ENCODE measurements around the gene C19orf12. TPM values are rescaled to one million over a fixed set of nuclear protein-coding genes. Genes with fewer than 3 reads are reported as not detected.

C19orf12 gene
- total RNA-seq, result 10 to 100 TPM; 34.4 to 36.6 TPM

DNA sequence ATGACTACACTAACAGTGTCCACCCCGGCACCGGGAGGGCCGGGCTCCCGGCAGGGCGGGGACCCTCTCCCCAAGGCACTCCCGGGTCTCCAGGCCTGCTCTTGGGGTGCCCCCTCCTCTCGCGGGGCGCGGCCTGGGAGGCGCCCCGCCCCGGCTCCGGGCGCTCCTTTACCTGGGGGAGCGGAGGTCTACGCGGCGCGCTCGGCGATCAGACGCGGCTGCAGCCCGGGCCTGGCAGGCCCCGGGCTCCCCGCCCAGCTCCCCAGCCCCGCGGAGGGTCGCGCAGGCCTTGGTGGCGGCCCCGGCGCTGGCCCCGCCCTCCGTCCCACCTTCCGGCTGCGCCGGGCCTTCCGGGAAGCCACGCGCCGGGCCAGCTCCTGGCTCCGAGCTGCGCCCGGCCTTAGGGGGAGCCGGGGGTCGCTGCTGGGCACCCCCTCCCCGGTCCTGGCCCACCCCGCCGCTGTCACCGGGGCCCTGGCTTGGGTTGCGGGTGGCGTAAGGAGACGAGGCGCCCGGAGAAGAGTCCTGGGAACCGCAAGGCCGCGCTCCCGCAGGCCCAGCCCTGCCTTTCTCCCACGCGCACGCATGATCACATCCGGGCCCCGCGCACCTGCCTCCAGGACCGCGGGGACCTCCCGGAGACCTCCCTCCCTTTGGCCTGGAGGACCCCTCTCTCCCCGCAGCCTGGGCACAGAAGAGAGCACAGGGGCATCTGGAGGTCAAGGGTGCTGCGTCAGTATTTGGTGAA, at the start of gene C19orf12:
C19orf12 (minus strand) TSS at position 309 of the 748 bp plus-strand sequence. CDS start 6,848 bp downstream, outside the sequence.
- ChIA-PET CTCF (interaction anchor here (1.0 to 6.4 kb wide), 12 partner anchors 8 to 158 kb away, joined by 3 to 82 read pairs (median 6); partner anchors contain the start of genes PLEKHF1 and POP4), POLR2A (interaction anchor here (0.8 to 4.2 kb wide), 6 partner anchors 43 to 226 kb away, joined by 3 to 29 read pairs (median 4); partner anchors contain the start of genes POP4 and URI1)

DNA sequence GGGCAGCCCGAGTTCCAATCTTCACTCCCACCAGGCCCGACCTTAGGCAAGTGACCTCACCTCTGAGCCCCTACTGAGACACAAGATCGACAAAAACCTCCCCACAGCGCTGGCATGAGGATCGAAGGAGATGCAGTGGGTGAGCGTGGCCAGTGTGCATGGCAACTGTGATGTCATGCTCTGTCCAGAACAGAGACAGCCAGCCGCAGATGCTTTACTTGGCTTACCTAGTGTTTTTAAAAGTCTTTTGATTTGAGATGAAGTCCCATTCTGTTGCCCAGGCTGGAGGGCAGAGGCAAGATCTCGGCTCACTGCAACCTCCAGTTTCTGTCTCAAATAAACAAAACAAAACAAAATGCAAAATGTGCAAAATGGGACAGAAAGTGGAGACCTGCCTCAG, 49.3 kb upstream of the C19orf12 start:
- ChIA-PET POLR2A (no interaction called here), CTCF (interaction anchor here (1.2 kb wide), 1 partner anchor 48 kb away, joined by 3 read pairs; no protein-coding TSS in a partner anchor)

DNA sequence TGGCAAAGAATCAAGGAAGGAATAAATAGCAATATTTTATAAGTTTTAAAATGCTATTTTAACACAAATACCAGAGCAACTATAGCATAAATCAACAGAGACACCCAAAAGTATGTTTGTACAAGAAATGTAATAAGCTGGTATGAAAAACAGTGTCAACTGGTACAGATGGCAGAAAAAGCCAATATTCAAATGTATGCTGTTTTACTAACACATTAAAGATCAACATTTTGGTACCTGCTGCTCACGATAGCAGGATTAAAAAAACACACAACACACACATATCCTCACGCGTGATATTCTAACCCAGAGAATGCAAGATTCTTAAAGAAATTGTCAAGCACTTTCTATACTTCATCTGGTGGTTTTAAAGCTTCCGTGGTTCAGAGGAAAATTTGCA, 48.1 kb upstream of the C19orf12 start:
- ChIA-PET POLR2A (no interaction called here), CTCF (interaction anchor here (1.2 kb wide), 1 partner anchor 47 kb away, joined by 3 read pairs; no protein-coding TSS in a partner anchor)

DNA sequence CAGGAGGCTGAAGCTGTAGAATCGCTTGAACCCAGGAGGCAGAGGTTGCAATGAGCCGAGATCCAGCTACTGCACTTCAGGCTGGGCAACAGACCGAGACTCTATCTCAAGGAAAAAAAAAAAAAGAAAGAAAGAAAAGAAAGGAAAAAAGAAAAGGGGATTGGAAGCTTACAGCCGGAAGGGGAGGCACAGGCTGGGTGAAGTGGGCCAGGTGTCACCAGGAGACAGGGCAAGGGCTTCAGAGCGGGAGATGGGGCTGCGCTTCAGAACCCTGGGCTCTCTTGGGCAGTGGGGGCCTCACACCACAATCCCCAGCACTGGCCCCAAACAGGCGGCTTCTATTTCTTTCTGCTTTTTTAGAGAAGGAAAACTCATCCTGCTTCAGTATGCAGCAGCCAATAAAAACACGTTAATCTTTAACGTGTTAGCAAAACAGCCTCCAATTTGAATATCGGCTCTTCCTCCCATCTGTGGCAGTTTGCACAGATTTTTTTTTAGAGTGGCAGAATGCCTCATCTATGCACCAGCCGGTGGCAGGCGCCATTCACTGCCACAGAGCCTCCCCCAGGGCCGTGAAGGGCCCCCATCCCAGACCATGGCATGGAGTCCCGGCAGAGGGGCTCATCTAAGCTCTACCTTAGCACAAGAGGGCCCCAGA, 46.6 kb upstream of the C19orf12 start:
- CTCF ChIA-PET, result interaction anchor here (0.6 to 3.3 kb wide), 6 partner anchors 12 to 205 kb away, joined by 3 to 45 read pairs (median 3); no protein-coding TSS in a partner anchor

DNA sequence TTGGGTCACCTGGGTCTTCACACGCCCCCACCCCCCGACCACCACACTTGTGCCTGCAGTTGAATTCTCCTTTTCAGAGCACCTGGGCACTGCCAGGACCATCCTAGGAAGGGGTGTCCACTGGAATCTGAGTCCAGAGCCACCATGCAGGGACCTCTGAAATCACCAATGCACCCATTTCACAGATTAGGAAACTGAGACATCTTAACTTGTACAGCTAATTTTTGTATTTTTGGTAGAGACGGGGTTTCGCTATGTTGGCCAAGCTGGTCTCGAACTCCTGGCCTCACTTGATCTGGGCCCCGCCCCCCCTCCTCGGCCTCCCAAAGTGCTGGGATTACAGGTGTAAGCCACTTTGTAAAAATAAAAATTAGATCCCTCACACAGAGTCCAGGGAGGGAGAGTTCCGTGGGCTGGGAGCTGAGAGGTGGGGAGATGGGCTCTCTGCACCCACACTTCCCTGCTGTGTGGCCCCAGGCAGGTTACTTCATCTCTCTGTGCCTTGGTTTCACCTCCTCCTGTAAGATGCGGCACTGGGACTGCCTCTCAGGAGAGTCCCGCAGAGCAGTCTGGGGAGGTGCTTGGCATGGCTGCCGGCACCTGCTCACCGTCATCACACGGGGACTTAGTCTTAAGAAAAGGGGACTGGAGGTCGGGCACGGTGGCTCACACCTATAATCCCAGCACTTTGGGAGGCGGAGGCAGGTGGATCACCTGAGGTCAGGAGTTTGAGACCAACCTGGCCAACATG, 45.9 kb upstream of the C19orf12 start:
- POLR2A ChIA-PET, result no interaction called here
- CTCF ChIA-PET, result interaction anchor here (0.6 to 3.3 kb wide), 13 partner anchors 8 to 205 kb away, joined by 3 to 45 read pairs (median 3); no protein-coding TSS in a partner anchor

More for the DNA sequence above, 46.6 kb upstream of the C19orf12 start:
- POLR2A ChIA-PET, result no interaction called here

DNA sequence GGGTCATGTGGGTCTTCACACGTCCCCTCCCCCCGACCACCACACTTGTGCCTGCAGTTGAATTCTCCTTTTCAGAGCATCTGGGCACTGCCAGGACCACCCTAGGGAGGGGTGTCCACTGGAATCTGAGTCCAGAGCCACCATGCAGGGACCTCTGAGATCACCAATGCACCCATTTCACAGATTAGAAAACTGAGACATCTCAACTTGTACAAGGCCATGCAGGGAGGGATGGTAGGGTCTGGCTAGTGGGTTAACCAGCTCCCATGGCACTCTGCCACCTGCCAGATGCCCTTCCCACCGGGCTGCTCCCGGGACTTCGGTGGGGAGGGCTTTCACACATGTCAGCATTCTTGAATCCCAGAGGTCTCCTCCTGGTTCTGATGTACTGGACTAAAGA, 44.3 kb upstream of the C19orf12 start:
- POLR2A ChIA-PET, result no interaction called here
- CTCF ChIA-PET, result interaction anchor here (0.5 to 3.3 kb wide), 19 partner anchors 9 to 170 kb away, joined by 3 to 45 read pairs (median 3); no protein-coding TSS in a partner anchor

DNA sequence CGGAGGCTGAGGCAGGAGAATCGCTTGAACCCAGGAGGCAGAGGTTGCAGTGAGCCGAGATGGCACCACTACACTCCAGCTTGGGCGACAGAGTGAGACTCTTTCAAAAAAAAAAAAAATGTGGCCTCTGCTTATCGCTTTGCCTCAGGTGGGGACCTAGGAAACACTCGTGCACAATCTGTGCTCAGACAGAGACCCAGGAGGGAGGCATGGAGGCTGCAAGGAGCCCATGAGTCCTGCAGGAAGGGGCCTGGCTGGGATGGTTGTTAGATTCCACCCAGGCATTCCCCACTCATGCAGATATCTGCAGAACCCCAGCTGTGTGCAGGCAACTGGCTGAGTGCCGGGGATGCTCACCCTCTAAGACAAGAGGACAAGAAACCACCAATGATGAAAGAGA, 43.8 kb upstream of the C19orf12 start:
- CTCF ChIA-PET, result interaction anchor here (1.0 to 3.3 kb wide), 2 partner anchors 115 to 120 kb away, joined by 3 to 45 read pairs; no protein-coding TSS in a partner anchor

DNA sequence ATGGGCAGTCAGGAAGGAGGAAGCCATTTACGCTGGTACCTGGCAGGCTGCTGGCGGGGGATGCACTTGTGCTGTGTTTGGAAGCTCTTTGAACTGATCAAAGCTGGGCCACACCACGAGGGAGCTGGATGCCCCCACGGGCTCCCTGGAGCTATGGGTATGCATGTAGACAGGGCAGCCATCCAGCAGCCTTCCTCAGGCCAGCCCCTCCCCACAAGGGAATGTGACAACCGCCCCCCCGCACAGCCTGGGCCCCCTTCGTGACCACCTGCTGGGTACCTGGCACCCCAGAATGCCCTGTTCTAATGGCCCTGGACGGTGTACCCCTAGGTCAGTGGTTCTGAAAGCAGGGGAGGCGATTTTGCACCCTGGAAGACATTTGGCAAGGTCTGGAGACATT, 42.5 kb upstream of the C19orf12 start:
- ChIA-PET CTCF (interaction anchor here (1.4 to 1.5 kb wide), 2 partner anchors 27 to 116 kb away, joined by 3 read pairs; no protein-coding TSS in a partner anchor), POLR2A (no interaction called here)

More for the DNA sequence above, 43.8 kb upstream of the C19orf12 start:
- POLR2A ChIA-PET, result no interaction called here

DNA sequence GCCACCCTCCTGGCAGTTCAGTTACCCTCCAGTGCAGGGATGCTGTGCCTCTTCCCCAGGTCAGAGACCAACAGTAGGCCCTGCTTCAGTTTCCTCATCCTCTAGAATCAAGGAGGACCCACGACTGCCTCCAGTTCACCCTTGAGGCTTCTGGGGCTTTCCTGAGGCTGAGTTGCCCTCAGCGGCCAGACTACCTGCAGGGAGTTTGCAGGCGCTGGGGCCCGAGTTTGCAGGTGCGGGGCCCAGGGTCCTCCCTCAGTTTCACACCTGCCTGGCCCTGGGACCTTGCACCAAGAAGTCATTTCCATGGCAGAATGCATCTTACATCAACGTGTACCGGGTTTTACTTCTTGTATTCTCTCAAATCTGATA, 38.9 kb upstream of the C19orf12 start:
- CTCF ChIA-PET, result no interaction called here
- POLR2A ChIA-PET, result no interaction called here

DNA sequence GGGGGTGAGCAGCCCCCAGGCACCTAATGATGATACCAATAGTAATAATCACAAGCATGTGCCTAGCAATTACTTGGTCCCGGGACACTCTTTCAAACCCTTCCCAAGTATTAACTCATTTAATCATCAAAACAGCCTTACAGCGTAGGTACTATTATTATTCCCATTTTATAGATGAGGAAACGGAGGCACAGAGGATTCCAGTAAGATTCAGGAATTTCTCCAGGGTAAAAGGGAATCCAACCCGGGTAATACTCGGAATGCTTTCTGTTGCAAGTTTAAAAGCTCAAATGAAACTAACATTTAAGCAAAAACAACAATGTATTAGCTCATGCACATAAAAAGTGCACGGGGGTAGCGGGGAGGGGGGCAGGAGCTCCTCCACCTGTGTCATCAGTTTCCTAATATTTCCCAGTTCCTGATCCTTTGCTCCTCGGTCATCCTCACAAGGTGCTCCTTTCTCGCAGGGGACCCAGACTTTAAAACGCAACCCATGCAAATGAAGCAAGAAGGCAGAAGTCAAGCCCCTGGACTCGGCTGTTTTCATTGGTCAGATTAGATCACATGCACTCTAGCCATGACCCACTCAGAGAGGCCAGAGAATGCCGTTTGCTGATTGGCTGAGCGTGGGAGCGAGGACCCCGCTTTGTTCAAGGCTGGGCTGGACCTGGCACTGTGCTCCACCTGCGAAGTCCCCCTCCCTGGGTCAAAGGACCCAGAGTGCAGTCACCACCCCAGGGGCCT, 38.3 kb upstream of the C19orf12 start:
- CTCF ChIA-PET, result interaction anchor here (1.2 kb wide), 1 partner anchor 121 kb away, joined by 3 read pairs; no protein-coding TSS in a partner anchor
- POLR2A ChIA-PET, result no interaction called here

DNA sequence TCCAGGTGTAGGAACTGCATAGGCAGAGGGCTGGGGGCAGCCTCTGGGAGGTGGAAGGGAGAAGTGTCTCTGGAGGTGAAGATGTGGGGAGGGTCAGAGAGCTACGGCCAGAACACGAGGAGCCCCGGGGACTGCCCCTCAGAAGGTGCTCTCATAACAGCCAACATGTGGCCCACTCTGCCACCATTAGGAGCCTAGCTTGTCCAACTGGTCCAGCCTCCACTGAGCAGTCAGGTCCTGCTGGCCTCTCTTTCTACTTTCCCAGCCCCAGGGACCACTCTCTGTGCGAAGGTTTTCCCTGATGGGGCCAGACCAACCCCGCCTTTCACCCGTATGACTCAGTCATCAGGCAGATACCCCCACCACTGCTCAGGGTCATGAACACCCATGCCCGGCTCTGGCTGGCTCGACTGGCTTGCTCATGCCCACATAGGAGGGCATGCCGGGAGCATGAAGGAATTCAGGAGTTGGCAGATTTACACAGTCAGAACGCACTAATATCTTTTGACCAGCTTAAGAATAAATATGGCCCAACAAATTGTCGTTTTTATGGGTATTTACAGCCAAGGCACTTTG, 37.5 kb upstream of the C19orf12 start:
- ChIA-PET POLR2A (no interaction called here), CTCF (interaction anchor here (1.2 kb wide), 1 partner anchor 122 kb away, joined by 3 read pairs; no protein-coding TSS in a partner anchor)

DNA sequence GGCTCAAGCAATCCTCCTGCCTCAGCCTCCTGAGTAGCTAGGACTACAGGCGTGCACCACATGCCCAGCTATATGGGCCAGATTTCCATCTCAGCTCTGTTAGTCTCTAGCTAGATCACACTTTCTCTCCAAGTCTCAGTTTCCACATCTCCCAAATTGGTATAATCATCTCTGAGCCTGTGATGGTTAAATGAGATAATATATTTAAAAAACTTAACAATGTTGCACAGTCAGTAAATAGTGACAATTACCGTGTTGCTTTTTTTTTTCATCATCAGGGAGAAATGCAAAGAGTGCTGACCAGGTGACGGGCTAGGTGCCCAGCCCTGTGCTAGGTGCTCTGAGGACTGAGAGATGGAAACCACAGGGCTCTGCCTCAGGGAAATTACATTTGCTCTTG, 36.9 kb upstream of the C19orf12 start:
- ChIA-PET CTCF (no interaction called here), POLR2A (no interaction called here)

DNA sequence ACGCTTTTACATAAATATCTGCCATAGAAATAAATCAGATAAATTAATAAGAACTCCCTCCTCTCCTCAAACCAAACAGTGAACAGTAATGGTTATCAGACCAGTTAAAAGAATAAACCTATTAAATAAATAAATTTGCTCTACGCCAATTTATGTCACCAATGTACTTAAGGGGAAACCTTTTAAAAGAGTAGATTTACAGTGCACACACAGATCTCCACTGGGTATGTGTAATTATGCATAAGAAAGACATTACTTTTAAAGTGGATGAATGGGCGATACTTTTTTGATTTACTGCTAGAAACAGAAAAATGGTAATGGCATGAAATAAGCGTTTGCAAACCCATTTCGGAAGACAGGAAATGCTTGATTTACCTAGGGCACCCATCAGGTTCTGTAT, 34.9 kb upstream of the C19orf12 start:
- ChIA-PET POLR2A (no interaction called here), CTCF (interaction anchor here (0.7 kb wide), 1 partner anchor 17 kb away, joined by 3 read pairs; no protein-coding TSS in a partner anchor)

DNA sequence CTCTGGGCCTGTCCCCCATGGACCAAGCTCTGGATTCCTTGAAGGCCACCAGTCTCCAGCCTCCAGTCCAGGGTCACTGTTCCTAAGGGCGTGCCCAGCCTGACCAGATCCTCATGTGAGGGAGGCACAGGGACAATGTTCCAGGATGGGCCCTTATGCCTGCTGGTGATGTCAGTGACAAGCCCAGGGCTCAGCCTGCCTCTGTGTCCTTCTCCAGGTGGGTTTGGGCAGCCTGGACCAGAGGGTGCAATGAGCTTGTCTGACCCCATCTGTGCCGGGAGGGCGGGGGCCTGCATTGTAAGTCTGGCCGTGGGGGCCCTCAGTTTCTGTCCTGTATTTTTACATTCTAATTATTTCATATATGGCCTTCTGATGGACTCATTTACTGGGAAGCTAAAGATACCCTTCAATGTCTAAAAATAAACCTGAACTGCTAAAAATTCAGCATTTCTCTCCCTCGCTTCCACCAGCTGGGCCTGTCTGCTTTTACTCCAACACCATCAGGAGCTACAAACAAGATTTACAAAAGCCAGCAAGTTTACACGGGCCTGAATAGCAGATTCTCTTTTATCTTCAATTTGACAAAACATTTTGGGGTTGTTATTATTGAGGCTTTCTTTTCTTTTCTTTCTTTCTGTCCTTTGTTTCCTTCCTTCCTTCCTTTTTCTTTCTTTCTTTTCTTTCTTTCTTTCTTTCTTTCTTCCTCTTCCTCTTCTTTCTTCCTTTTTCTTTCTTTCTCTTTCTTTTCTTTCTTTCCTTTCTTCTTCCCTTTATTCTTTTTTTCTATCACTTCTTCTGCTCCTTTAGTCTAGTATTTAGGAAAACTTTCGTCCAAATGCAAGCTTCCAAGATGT, 34.2 kb upstream of the C19orf12 start:
- POLR2A ChIA-PET, result no interaction called here
- CTCF ChIA-PET, result interaction anchor here (0.6 to 0.8 kb wide), 3 partner anchors 12 to 207 kb away, joined by 3 read pairs; no protein-coding TSS in a partner anchor

DNA sequence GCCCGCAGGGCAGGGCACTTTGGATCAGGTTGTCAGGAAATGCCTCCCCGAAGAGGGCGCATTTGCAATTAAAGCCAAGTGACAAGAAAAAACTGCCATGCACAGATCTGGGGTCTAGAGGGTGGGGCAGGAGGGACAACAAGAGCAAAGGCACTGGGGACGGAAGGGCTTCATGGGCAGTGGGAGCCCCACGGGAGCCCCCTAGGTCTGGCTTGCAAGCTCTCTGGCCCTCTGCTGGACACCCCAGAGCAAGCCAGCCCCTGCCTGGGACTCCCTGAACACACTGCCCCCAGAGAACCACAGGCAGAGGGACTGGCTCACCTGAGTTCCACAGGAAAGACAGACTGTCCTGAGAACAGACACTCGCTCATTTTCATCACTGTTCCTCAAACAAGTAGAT, 30.2 kb upstream of the C19orf12 start:
- ChIA-PET POLR2A (no interaction called here), CTCF (no interaction called here)

DNA sequence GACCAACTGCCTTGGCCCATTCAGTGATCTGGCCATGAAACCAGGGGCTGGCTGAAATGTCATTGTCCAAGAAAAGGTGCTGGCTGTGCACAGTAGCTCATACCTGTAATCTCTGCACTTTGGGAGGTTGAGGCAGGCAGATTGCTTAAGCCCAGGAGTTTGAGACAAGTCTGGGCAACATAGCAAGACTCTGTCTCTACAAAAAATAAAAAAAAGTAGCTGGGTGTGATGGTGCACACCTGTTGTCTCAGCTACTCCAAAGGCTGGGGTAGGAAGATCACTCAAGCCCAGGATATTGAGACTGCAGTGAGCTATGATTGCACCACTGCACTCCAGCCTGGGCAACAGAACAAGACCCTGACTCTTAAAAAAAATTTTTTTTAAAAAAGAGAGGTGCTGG, 28.6 kb upstream of the C19orf12 start:
- POLR2A ChIA-PET, result no interaction called here

DNA sequence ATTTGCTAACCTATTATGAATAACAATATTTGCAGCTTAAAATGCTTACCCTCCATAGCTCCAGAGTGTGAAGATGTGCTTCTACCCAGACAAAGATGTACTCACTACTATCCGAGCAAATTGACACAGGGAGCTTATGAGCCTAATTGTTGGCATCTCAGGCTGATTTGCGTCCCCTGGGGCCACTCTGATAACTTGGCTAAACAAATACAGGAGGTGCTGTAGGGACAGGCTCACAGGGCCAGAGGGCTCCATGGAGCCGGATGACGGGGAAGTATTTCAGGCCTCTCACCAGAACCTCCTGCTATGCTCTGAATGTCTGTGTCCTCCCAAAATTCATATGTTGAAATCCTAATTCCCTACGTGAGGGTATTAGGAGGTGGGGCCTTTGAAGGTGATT, 26.7 kb upstream of the C19orf12 start:
- POLR2A ChIA-PET, result no interaction called here

More for the DNA sequence above, 28.6 kb upstream of the C19orf12 start:
- CTCF ChIA-PET, result interaction anchor here (2.1 kb wide), 1 partner anchor 16 kb away, joined by 8 read pairs; no protein-coding TSS in a partner anchor

More for the DNA sequence above, 26.7 kb upstream of the C19orf12 start:
- CTCF ChIA-PET, result interaction anchor here (0.8 kb wide), 1 partner anchor 133 kb away, joined by 3 read pairs; no protein-coding TSS in a partner anchor
